Panc1 (cell line): ENCODE measurements around the gene DIDO1. TPM values are rescaled to one million over a fixed set of nuclear protein-coding genes. Genes with fewer than 3 reads are reported as not detected.

Source experiments
- ATAC-seq: fragments of 200-7000 bp; cut with Tn5 transposase; 2 replicates; pipeline ENCODE4 v1.9.1; 2020; ENCODE audit warnings: mild to moderate bottlenecking, moderate library complexity
- BruUV-seq: library from RNA; stranded (reverse); fragments of 400-500 nt; replicated peaks from 2 replicates; lab custom pipeline; 2021; lab: Mats Ljungman, UMichigan
- CTCF ChIA-PET: fragments of 300-600 bp; sonication (Branson Sonifier 250); formaldehyde crosslinking; loops from one replicate; lab custom pipeline; 2022; ENCODE audit warnings: antibody characterized with exemption; lab: Charles Lee
- POLR2A ChIA-PET: fragments of 300-600 bp; sonication (Branson Sonifier 250); formaldehyde crosslinking; loops from one replicate; lab custom pipeline; 2022; ENCODE audit warnings: antibody characterized with exemption; lab: Charles Lee
- DNase-seq: peaks from one replicate; pipeline ENCODE4 v3.0.0-alpha.2; 2010; ENCODE audit warnings: low read depth, low spot score
- H3K27ac ChIP-seq: 2 replicates; pipeline ENCODE4 v1.5.1; 2011; ENCODE audit warnings: mild to moderate bottlenecking, low read length, inconsistent platforms
- H3K27me3 ChIP-seq: fragments of 200-500 bp; sonication (Bioruptor generic); 2 replicates; pipeline ENCODE4 v1.6.0; 2014; ENCODE audit warnings: low read length, inconsistent platforms; ENCODE audit not compliant: control insufficient read depth, insufficient read depth
- H3K36me3 ChIP-seq: fragments of 200-500 bp; sonication (Bioruptor generic); 2 replicates; pipeline ENCODE4 v1.5.1; 2014; ENCODE audit warnings: inconsistent platforms, mild to moderate bottlenecking, low read length, moderate library complexity; ENCODE audit not compliant: control insufficient read depth, insufficient read depth
- H3K4me1 ChIP-seq: 2 replicates; pipeline ENCODE4 v1.5.1; 2011; ENCODE audit warnings: inconsistent platforms, mild to moderate bottlenecking, low read length, moderate library complexity; ENCODE audit not compliant: control insufficient read depth, insufficient read depth
- H3K4me3 ChIP-seq, 2 experiments: 2 replicates each; pipeline ENCODE4 v1.5.1; 2011 to 2012; ENCODE audit warnings: low read depth in 2 of 2, low read length in 2 of 2, mild to moderate bottlenecking in 2 of 2, inconsistent platforms in 1 of 2, moderate library complexity in 1 of 2
- H3K9me3 ChIP-seq: fragments of 200-500 bp; sonication (Bioruptor generic); 2 replicates; pipeline ENCODE4 v1.5.1; 2014; ENCODE audit warnings: low read depth, mild to moderate bottlenecking, inconsistent platforms, low read length, moderate library complexity; ENCODE audit not compliant: control insufficient read depth, insufficient read depth
- CTCF ChIP-seq: fragments of 450-650 bp; IDR thresholded peaks from 2 replicates; pipeline ENCODE4 v1.5.1; 2017; ENCODE audit warnings: mild to moderate bottlenecking
- POLR2AphosphoS5 ChIP-seq: IDR thresholded peaks from 2 replicates; pipeline ENCODE4 v1.6.1; 2012; ENCODE audit warnings: mild to moderate bottlenecking, low read depth, low read length, moderate library complexity
- REST ChIP-seq, 2 experiments: IDR thresholded peaks; 2 replicates each; pipeline ENCODE4 v1.6.1; 2011 to 2012; ENCODE audit warnings: low read depth in 2 of 2, control low read depth in 1 of 2, low read length in 1 of 2, mild to moderate bottlenecking in 1 of 2, moderate library complexity in 1 of 2; ENCODE audit not compliant: insufficient read depth in 1 of 2
- SIN3A ChIP-seq: IDR thresholded peaks from 2 replicates; pipeline ENCODE4 v1.6.1; 2012; ENCODE audit warnings: low read depth, mild to moderate bottlenecking, low read length, moderate library complexity, borderline replicate concordance; ENCODE audit not compliant: insufficient read depth
- TCF7L2 ChIP-seq: IDR thresholded peaks from 2 replicates; pipeline ENCODE4 v1.6.1; 2011; ENCODE audit warnings: mild to moderate bottlenecking, low read depth, low read length, inconsistent platforms
- in situ Hi-C: cut with HindIII; loops from 2 replicates; pipeline ENCODE4 v1.10.0; 2016; ENCODE audit warnings: low sequenced_read_pairs, low pct_unique_long_range_greater_than_20kb
- intact Hi-C: fragments of 100-400 bp; cut with micrococcal nuclease; formaldehyde crosslinking; loops from one replicate; pipeline ENCODE4 v1.10.0; 2022; ENCODE audit not compliant: unreplicated experiment
- total RNA-seq: library from RNA; stranded (reverse); gene quantifications from one replicate; pipeline ENCODE4 v1.2.1, GENCODE V29; 2021; ENCODE audit not compliant: unreplicated experiment

Gene DIDO1
- total RNA-seq, 1 experiment from 2014 or later = 57.3 TPM

- DNase-seq (no peak), ATAC-seq (no peak)
- Histone ChIP-seq H3K36me3 (peaks cover 19% of the 10 kb centered on the region), H3K27ac (no peak overlapping the region), H3K4me3 (no peak overlapping the region), H3K4me1 (peaks cover 7% of the 10 kb centered on the region), H3K9me3 (no peaks in the 10 kb centered on the region), H3K27me3 (no peaks in the 10 kb centered on the region)
- BruUV-seq = no TSS peak
- intact Hi-C loops = no loop called here
- in situ Hi-C loops = no loop called here
- CTCF ChIA-PET = no interaction called here
- POLR2A ChIA-PET = no interaction called here
- no peak for TF ChIP-seq TCF7L2
- no peak for TF ChIP-seq REST (IDR thresholded peaks at IDR 0.05; ENCODE audit: insufficient read depth in 1 of 2, low read depth in 2 of 2, low read length in 1 of 2)
- no peak for TF ChIP-seq CTCF
- no peak for TF ChIP-seq SIN3A
- no peak for TF ChIP-seq POLR2AphosphoS5
Measured at GRCh38 chr20:62888910-62889309, 37.4 kb downstream of the DIDO1 start.

- Histone ChIP-seq H3K27ac (no peak overlapping the region), H3K36me3 (peaks cover 17% of the 10 kb centered on the region), H3K27me3 (no peaks in the 10 kb centered on the region), H3K9me3 (no peaks in the 10 kb centered on the region), H3K4me3 (no peak overlapping the region), H3K4me1 (peaks cover 7% of the 10 kb centered on the region)
- no peak for TF ChIP-seq REST (IDR thresholded peaks at IDR 0.05; ENCODE audit: insufficient read depth in 1 of 2, low read depth in 2 of 2, low read length in 1 of 2)
- no peak for TF ChIP-seq TCF7L2
- no peak for TF ChIP-seq POLR2AphosphoS5
- no peak for TF ChIP-seq CTCF
- no peak for TF ChIP-seq SIN3A
- ATAC-seq (no peak), DNase-seq (no peak)
- in situ Hi-C loops = no loop called here
- ChIA-PET POLR2A (no interaction called here), CTCF (no interaction called here)
- no TSS peak for BruUV-seq
- intact Hi-C loops = no loop called here
Measured at GRCh38 chr20:62888406-62888805, 37.9 kb downstream of the DIDO1 start.
